GM12878 (cell line): ENCODE measurements around the gene AFF2.

Experiments
- BHLHE40 ChIP-seq, 2 experiments: fragments of 450-650 bp in 1 of 2; IDR thresholded peaks; 2 replicates each; pipeline ENCODE4 v1.6.1; 2011 to 2017; ENCODE audit warnings: low read depth in 2 of 2, borderline replicate concordance in 1 of 2, improper control_type of control experiment in 1 of 2, low read length in 1 of 2, mild to moderate bottlenecking in 1 of 2
- CHD4 ChIP-seq: fragments of 200-600 bp; sonication (generic); IDR thresholded peaks from 2 replicates; pipeline ENCODE4 v1.6.1; 2016; ENCODE audit warnings: mild to moderate bottlenecking
- CTCF ChIP-seq, 3 experiments: IDR thresholded peaks in 2 of 3; conservative IDR thresholded peaks in 1 of 3; 2 replicates each; pipeline ENCODE4 v1.5.1; 2011; ENCODE audit warnings: low read depth in 3 of 3, low read length in 3 of 3, mild to moderate bottlenecking in 3 of 3, control low read depth in 2 of 3, moderate library complexity in 2 of 3, inconsistent platforms in 1 of 3, mixed read lengths in 1 of 3; ENCODE audit not compliant: control insufficient read depth in 2 of 3, insufficient read depth in 1 of 3; ENCODE audit errors: extremely low read depth in 1 of 3
- E4F1 ChIP-seq: fragments of 450-650 bp; IDR thresholded peaks from 2 replicates; pipeline ENCODE4 v1.6.1; 2018; ENCODE audit warnings: borderline replicate concordance, mild to moderate bottlenecking; ENCODE audit not compliant: partially characterized antibody
- EP300 ChIP-seq, 2 experiments: fragments of 150-350 bp in 1 of 2; IDR thresholded peaks; 2 replicates each; pipeline ENCODE4 v1.6.1; 2011 to 2012; ENCODE audit warnings: low read depth in 2 of 2, low read length in 2 of 2, borderline replicate concordance in 1 of 2, improper control_type of control experiment in 1 of 2, inconsistent platforms in 1 of 2; ENCODE audit not compliant: control insufficient read depth in 1 of 2
- FOXM1 ChIP-seq: IDR thresholded peaks from 2 replicates; pipeline ENCODE4 v1.6.1; 2012; ENCODE audit warnings: low read depth, mild to moderate bottlenecking, inconsistent platforms, low read length, moderate library complexity
- NBN ChIP-seq: fragments of 450-650 bp; IDR thresholded peaks from 2 replicates; pipeline ENCODE4 v1.6.1; 2016
- PBX3 ChIP-seq: IDR thresholded peaks from 2 replicates; pipeline ENCODE4 v1.6.1; 2011; ENCODE audit warnings: mild to moderate bottlenecking, low read depth, low read length, moderate library complexity; ENCODE audit not compliant: insufficient replicate concordance
- POLR2A ChIP-seq: IDR thresholded peaks from 2 replicates; pipeline ENCODE4 v1.6.1; 2011; ENCODE audit warnings: low read depth, mild to moderate bottlenecking, low read length
- REST ChIP-seq: IDR thresholded peaks from 2 replicates; pipeline ENCODE4 v1.6.1; 2012; ENCODE audit warnings: mild to moderate bottlenecking, low read depth, low read length
- RFX5 ChIP-seq: IDR thresholded peaks from 2 replicates; pipeline ENCODE4 v1.6.1; 2011; ENCODE audit warnings: low read depth, low read length, improper control_type of control experiment
- SREBF2 ChIP-seq: IDR thresholded peaks from 2 replicates; pipeline ENCODE4 v1.6.1; 2012; ENCODE audit warnings: mild to moderate bottlenecking, low read length
- USF1 ChIP-seq: IDR thresholded peaks from 2 replicates; pipeline ENCODE4 v1.6.1; 2011; ENCODE audit warnings: borderline replicate concordance, low read depth, mild to moderate bottlenecking, moderate library complexity, mixed read lengths, low read length; ENCODE audit not compliant: insufficient read depth; ENCODE audit errors: extremely low read length
- ZNF687 ChIP-seq: fragments of 450-650 bp; IDR thresholded peaks from 2 replicates; pipeline ENCODE4 v1.6.1; 2017; ENCODE audit warnings: mild to moderate bottlenecking, moderate library complexity

- TF ChIP-seq USF1 = no peak
- TF ChIP-seq CHD4 = no peak
- TF ChIP-seq CTCF (IDR thresholded peaks at IDR 0.05 in 2 of 3, conservative IDR thresholded peaks at IDR 0.05 in 1 of 3; ENCODE audit: control insufficient read depth in 2 of 3, extremely low read depth in 1 of 3, insufficient read depth in 1 of 3, low read depth in 3 of 3, low read length in 3 of 3) = no peak
- no peak for TF ChIP-seq REST
- no peak for TF ChIP-seq RFX5
- no peak for TF ChIP-seq EP300 (IDR thresholded peaks at IDR 0.05; ENCODE audit: borderline replicate concordance in 1 of 2, control insufficient read depth in 1 of 2, low read depth in 2 of 2, low read length in 2 of 2)
- no peak for TF ChIP-seq POLR2A
- no peak for TF ChIP-seq BHLHE40 (IDR thresholded peaks at IDR 0.05; ENCODE audit: borderline replicate concordance in 1 of 2, low read depth in 2 of 2, low read length in 1 of 2)
- TF ChIP-seq PBX3 = no peak
- TF ChIP-seq E4F1 = no peak
- TF ChIP-seq FOXM1 = no peak
- no peak for TF ChIP-seq SREBF2
- no peak for TF ChIP-seq ZNF687
- no peak for TF ChIP-seq NBN
Observed at GRCh38 chrX:148541584-148541940, 41.1 kb downstream of the AFF2 start.
